HG02610 (cell line): ENCODE measurements around the gene MACROD2.

ENCODE experiments used
- ATAC-seq: cut with Tn5 transposase; IDR thresholded peaks from one replicate; pipeline ENCODE4 v1.9.1; 2021; ENCODE audit warnings: mild to moderate bottlenecking, moderate library complexity; ENCODE audit not compliant: unreplicated experiment

MACROD2 gene

GRCh38 chr20:14696937-14697336 is 701.6 kb downstream of the MACROD2 start:
- no peak for ATAC-seq

DNA sequence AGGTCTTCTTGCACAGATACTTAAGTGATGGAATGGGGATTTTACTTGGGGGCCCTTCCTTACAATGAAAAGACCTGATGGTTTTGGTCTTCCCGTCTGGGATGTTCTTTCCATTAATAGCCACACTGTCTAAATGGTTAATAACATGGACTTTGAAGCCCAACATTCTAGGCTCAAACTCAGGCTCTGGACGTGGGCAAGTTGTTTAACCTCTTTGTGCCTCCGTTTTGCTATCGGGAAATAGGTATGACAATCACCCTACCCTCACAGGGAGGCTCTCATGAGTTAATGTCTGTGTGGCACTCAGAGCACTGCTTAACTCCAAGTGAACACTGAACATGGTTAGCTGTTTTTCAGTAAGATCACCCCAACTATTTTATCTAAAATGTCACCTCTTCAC is 702.8 kb downstream of the MACROD2 start:
- no peak for ATAC-seq

DNA sequence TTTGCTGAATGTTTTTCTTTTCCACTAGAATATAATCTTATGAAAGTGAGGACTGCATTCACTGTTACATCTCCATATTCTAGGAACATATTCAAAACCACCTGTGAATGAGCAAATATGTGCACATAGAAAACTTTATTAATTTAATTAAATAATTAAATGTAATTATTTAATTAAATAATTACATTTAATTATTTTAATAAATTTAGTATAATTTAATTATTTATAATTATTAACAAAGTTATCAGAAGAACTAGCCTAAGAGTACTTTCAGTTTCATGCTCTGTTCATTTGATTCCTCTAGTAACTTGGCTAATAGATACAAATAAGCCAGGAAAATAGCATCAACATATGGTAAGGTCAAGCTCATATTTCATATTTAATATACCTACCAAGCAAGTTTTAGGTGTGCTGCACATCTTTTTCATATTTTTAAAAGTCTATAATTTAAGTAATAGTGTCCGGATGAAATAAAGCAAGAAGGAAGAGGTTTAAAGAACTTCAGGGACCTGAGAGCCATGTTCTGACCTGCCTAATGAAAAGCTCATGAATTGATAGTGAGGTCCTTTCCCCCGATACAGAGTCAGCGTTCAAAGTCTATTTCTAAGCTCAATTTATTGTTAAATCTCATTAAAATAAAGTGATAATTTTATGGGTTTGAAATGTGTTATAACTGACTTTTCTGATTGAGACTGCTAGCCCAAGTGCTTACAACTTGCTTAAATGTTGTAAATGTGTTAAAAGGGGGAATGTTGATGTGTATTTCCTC is 703.5 kb downstream of the MACROD2 start:
- ATAC-seq = no peak

DNA sequence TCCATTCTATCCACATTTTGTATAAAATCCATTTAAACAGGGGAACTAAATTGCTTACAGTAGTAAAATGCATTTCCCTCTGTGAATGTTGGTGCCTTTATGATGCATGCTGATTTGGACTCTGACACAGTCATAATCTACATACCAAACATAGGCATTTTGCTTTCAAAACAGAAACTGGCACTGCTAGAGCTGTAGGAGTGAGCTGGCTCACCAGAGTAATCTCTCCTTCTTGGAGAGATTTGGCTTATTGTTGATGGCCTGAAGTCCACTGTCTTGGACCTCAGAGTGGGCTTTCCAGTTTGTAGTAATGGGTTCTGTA is 705.3 kb downstream of the MACROD2 start:
- ATAC-seq = no peak

GRCh38 chr20:14701326-14701725 is 706.0 kb downstream of the MACROD2 start:
- ATAC-seq = no peak

- ATAC-seq = no peak
These were observed 711.2 kb downstream of the MACROD2 start for GRCh38 chr20:14706555-14706954.

DNA sequence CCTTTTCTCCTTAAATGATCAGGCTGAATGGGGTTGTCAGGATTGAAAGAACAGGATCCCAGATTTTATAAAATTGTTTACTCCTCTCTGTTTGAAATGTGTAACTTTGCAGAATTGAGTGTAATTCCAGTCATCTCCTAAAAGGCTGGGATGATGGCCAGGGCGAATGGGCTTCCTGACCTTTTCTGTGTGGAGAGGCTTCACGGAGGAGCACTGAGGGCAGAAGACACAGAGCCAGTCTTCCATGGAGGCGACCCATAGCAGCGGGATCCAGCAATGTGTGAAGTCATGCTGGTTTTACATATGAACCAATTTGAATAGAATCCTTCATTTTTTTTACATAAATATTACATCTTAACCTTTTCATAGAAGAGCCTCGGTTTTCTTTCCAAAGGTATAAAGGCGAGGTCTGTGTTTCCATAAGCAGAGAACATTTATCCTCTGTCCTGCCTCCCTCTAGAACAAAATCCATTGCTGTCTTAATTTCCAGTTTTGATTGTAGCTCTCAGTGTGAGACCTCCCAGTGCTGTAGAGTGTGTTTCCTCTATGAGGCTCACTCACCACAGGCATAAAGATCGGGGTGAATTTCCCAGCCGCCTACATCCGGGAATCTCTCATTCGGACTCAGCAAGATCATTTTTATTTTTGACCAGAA is 711.8 kb downstream of the MACROD2 start:
- no peak for ATAC-seq

DNA sequence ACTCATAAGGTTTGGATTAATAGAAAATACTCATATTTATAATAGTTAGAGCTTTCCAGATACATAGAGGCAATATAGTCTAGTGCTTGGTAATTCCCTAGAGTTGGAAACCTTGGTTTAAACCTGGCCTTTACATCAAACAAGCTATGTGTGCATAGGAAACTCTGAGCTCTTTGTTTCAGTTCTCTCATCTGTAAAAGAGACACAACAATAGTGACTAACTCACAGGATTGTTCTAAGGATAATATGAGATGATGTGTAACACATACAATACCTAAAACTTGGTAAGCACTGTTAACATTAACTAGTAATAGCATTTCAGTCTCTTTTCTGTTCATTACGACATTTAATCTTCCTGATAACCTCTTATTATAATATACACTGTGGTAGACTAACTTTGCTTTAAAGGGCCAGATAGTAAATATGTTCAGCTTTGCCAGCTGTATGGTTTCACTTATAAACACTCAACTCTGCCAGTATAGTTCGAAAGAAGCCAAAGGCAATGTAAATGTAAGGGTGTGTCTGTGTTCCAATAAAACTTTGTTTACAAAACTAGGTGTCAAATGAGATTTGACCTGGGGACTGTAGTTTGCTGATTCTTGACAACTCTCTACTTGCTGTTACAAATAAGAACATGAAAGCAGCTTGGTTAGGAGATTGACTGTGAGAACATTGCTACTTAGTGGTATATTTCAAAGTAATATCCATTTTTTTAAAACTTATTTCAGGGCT is 712.7 kb downstream of the MACROD2 start:
- no peak for ATAC-seq

GRCh38 chr20:14709439-14709838 is 714.1 kb downstream of the MACROD2 start:
- no peak for ATAC-seq

- ATAC-seq = no peak
These were observed 715.6 kb downstream of the MACROD2 start for GRCh38 chr20:14710951-14711350.

DNA sequence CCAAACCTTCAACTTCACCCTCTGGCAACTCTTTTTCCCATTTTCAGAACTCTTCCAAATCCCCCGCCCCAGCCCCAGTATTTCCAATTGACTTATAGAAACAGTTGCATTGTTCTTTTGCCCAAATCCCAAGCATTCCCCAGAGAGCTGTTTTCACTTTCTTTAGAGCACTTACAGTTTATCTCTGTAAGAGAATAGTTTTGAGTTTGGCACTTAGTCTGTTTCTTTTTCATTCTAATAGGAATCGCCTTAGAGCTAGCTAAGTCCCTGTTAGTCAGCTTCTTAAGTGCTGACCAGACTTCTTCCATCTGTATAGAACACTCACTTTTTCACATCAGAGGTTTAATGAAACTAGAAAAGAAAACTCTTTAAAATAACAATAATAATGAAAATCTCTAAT is 716.3 kb downstream of the MACROD2 start:
- no peak for ATAC-seq

DNA sequence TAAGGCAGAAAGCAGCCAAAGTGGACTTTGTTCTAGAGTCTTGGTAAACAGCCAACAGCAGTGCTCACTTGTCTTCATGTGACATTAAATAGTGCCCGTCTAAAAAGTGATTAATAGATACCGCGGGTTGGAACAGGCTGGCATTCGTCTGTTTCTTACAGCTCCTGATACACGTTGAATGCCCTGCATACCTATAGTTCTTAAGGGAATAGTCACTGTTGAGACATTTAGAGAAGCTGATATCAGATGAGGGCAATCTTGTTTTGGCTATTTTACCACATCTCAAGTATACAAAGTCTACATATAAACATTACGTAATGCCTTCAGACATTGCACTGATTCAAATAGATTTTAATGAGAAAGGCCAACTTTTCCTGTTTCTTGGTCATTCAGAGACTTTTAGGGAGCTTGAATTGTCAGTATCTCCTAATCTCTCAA is 717.0 kb downstream of the MACROD2 start:
- no peak for ATAC-seq

DNA sequence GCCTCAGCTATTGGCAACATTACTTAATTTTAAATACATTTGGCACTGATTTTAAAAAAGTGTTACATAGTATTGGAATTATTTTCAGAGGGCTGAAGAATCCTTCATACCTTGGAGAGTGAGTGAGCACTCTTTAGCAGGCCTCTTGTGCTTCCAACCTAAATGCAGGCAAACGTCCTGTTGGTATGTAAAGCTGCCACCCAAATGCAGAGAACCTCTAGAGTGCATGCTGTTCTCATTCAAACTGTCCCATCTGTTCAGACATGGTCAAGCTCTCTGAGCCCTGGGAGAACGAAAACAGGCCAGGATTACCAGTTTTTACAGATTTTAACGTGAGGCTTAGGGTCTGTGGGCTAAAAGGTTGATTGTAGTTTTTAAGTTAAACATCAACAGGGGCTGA is 720.1 kb downstream of the MACROD2 start:
- no peak for ATAC-seq

DNA sequence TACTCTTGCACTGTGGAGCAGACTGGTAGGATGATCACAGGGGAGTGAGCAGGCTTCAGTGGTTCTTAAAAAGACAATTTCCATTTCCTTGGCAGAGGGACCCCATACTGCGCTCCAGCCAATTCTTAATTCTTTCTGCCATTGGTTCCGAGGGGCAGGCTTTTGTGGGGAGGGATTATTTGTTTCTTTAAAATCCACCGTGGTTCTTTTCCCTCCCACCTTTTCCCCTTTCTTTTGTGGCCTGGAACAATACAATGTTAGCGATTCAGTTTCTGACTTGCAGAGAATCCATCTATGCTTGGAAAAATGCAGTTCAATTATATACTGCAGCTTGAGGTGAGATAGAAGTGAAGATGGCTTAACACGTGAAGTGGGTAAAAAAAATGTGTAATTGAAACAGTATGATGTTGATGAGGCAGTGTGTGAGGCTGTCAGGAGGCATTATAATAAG is 721.1 kb downstream of the MACROD2 start:
- ATAC-seq = no peak

DNA sequence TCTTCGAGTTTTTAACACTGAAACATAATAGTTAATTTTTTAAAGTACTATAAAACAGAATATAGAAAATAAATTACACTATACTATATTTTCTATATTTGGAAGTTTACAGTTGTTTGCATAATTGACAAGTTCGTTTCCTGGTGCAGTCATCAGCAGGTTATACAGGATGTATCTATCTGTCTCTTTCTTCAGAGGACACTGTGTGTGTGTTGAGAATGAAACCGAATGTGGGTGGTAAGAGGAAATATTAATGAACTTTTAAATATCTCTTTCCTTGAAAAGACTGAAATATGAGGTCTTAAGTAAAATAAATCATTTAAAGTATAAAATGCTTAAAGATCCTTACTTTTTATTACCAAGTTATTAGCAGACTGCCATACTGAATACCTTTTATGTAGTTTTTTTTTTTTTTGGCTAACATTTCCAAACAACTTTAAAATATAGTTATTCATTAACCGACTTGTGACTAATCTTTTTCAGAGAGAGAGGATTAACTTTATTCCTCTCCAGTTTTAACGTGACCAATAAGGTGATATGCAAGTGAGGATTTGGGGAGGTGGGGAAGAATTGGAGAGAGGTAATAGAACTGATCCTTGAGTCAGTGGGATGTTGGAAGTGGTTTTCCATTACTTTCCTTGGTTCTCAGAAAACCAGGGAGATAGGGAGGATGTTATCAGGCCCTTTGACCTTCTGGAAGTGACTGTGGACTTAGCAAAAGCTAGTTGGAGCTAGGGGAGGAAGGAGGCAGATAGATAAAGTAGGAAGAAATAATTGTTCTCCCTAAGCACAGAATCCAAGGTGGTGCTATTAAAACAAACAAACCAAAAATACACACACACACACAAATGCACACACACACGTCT is 722.1 kb downstream of the MACROD2 start:
- no peak for ATAC-seq

GRCh38 chr20:14720251-14720650 is 724.9 kb downstream of the MACROD2 start:
- no peak for ATAC-seq

GRCh38 chr20:14721926-14722452 is 726.7 kb downstream of the MACROD2 start:
- ATAC-seq = no peak

DNA sequence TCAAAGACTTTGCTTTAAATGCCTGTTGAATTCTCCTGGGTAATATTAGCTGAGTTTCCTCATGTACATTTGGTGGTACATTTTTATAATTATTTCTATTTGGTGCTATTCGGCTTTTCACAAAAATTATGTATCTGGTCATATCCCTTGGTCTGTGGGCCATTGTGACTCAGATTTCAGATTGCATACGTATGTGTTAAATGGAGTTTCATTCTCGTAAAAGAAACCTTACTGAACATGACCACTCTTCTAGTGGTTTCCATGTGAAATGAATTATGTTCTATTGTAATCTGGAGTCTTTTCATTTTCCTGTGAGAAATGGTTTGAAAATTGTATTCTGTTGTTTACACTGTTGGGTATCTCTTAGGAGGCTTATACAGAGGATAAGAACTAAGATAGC is 728.3 kb downstream of the MACROD2 start:
- peak; percentile 65 for ATAC-seq

DNA sequence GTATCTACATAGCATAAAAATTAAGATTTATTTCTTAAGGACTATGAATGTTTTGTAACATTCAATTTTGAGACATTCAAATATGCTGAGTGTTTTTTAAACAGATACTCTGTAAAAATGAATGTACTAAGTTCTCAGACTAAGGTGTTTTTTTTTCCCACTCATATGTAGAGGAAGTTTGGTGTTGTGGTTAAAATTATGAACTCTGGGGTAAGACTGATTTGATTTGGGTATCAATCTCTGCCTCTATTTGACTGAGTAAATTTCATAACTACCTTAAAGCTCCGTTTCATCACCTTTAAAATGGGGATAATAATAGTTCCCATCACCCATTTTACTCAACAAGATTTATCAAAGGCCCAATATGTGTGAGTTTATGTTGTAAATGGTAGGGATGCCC is 728.7 kb downstream of the MACROD2 start:
- ATAC-seq = peak; percentile 62

DNA sequence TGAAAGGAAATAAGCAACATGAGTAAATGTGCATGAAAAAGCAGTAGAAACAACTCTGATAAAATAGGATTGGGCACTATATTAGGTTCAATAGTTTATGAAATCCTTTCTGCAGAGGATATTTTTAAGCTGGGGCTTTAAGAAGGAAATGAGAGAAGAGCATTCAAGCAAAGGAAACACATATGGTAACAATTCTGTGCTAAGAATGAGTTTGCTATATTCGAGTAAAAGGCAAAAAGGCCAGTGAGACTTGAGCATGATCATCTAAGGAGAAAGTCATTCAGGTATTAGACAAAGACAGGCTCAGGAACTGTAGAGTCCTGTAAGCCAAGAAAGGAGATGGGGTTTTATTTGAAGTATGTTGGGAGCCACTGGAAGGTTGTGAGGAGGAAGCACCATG is 729.2 kb downstream of the MACROD2 start:
- ATAC-seq = no peak

GRCh38 chr20:14726591-14726990 is 731.3 kb downstream of the MACROD2 start:
- no peak for ATAC-seq
